Endothelial cell of umbilical vein (primary cell): ENCODE results near the gene PTRHD1. TPM values are rescaled to one million over a fixed set of nuclear protein-coding genes. Genes with fewer than 3 reads are reported as not detected.

ENCODE experiments used
- BruUV-seq: library from RNA; stranded (reverse); fragments of 400-500 nt; replicated peaks from 2 replicates; lab custom pipeline; 2021; lab: Mats Ljungman, UMichigan
- CTCF ChIA-PET: fragments of 300-600, 350-600 bp; sonication (Branson Sonifier 250); formaldehyde crosslinking; loops from one replicate; lab custom pipeline; 2021; ENCODE audit warnings: antibody characterized with exemption, inconsistent platforms; lab: Charles Lee
- POLR2A ChIA-PET: fragments of 300-600, 350-600 bp; sonication (Branson Sonifier 250); formaldehyde crosslinking; loops from one replicate; lab custom pipeline; 2021; ENCODE audit warnings: antibody characterized with exemption, inconsistent platforms; lab: Charles Lee
- DNase-seq: peaks from one replicate; pipeline ENCODE4 v3.0.0-alpha.2; 2011; ENCODE audit warnings: low read depth, low spot score
- FAIRE-seq: peaks from 2 replicates; lab custom pipeline; 2011; peaks lifted over from hg19 to GRCh38; lab: Jason Lieb, UNC
- H2AFZ ChIP-seq: 2 replicates; pipeline ENCODE4 v1.6.0; 2012; ENCODE audit warnings: low read depth, low read length, control low read depth, inconsistent platforms
- H3K27ac ChIP-seq: 2 replicates; pipeline ENCODE4 v1.5.1; 2011; ENCODE audit warnings: low read depth, mild to moderate bottlenecking, control low read depth, low read length, moderate library complexity; ENCODE audit not compliant: insufficient read depth
- H3K27me3 ChIP-seq, 2 experiments: 2 replicates each; pipeline versions ENCODE4 v1.6.0 to v1.6.1; 2011; ENCODE audit warnings: low read length in 2 of 2, mixed read lengths in 1 of 2; ENCODE audit not compliant: control insufficient read depth in 2 of 2, insufficient read depth in 2 of 2
- H3K36me3 ChIP-seq, 2 experiments: 2 replicates in 1 of 2; 3 replicates in 1 of 2; pipeline ENCODE4 v1.5.1; 2011; ENCODE audit warnings: low read length in 2 of 2, mild to moderate bottlenecking in 1 of 2, moderate library complexity in 1 of 2; ENCODE audit not compliant: control insufficient read depth in 2 of 2, insufficient read depth in 2 of 2; ENCODE audit errors: extremely low read depth in 1 of 2
- H3K4me1 ChIP-seq: 3 replicates; pipeline ENCODE4 v1.5.1; 2011; ENCODE audit warnings: mild to moderate bottlenecking, low read length; ENCODE audit not compliant: control insufficient read depth, insufficient read depth; ENCODE audit errors: extremely low read depth
- H3K4me2 ChIP-seq: 2 replicates; pipeline ENCODE4 v1.6.1; 2011; ENCODE audit warnings: low read length, control low read depth, mixed read lengths; ENCODE audit not compliant: insufficient read depth
- H3K4me3 ChIP-seq, 3 experiments: fragments of 200-600 bp in 1 of 3; sonication (generic), shearing (Covaris generic) in 1 of 3; replicated peaks in 1 of 3; 2 replicates each; pipeline ENCODE4 v1.5.1; 2011 to 2016; ENCODE audit warnings: control low read depth in 3 of 3, low read length in 3 of 3, mild to moderate bottlenecking in 2 of 3, inconsistent platforms in 1 of 3, low read depth in 1 of 3, moderate library complexity in 1 of 3; ENCODE audit not compliant: insufficient read depth in 1 of 3
- H3K79me2 ChIP-seq: 2 replicates; pipeline ENCODE4 v1.6.0; 2012; ENCODE audit warnings: low read length, inconsistent platforms; ENCODE audit not compliant: control insufficient read depth, insufficient read depth
- H3K9ac ChIP-seq: replicated peaks from 2 replicates; pipeline ENCODE3; 2011; ENCODE audit warnings: low read length, control low read depth; ENCODE audit not compliant: insufficient read depth; ENCODE audit errors: extremely low read depth
- H3K9me1 ChIP-seq: replicated peaks from 3 replicates; pipeline ENCODE4 v1.6.0; 2011; ENCODE audit warnings: mild to moderate bottlenecking, low read length; ENCODE audit not compliant: control insufficient read depth, insufficient read depth; ENCODE audit errors: extremely low read depth
- H3K9me3 ChIP-seq: replicated peaks from 2 replicates; pipeline ENCODE4 v1.5.1; 2012; ENCODE audit warnings: low read length, inconsistent platforms; ENCODE audit not compliant: control insufficient read depth, insufficient read depth
- H4K20me1 ChIP-seq: replicated peaks from 2 replicates; pipeline ENCODE3; 2011; ENCODE audit warnings: mild to moderate bottlenecking, low read length; ENCODE audit not compliant: control insufficient read depth, insufficient read depth; ENCODE audit errors: extremely low read depth
- EZH2 ChIP-seq: IDR thresholded peaks from 2 replicates; pipeline ENCODE4 v1.6.1; 2012; ENCODE audit warnings: borderline replicate concordance, low read depth, mild to moderate bottlenecking, moderate library complexity, low read length, inconsistent platforms; ENCODE audit not compliant: severe bottlenecking
- FOS ChIP-seq: IDR thresholded peaks from 2 replicates; pipeline ENCODE4 v1.6.1; 2011; ENCODE audit warnings: mild to moderate bottlenecking, low read length, moderate library complexity, borderline replicate concordance; ENCODE audit not compliant: insufficient read depth
- GATA2 ChIP-seq: IDR thresholded peaks from 2 replicates; pipeline ENCODE4 v1.7.0; 2011; ENCODE audit warnings: low read depth, mild to moderate bottlenecking, moderate library complexity, mixed read lengths, low read length; ENCODE audit not compliant: insufficient read length, insufficient read depth
- JUN ChIP-seq: IDR thresholded peaks from 2 replicates; pipeline ENCODE4 v1.6.1; 2011; ENCODE audit warnings: borderline replicate concordance, low read depth; ENCODE audit not compliant: insufficient read length, insufficient read depth
- MYC ChIP-seq: IDR thresholded peaks from one replicate; pipeline ENCODE4 v1.6.1; 2011; ENCODE audit warnings: mild to moderate bottlenecking, low read depth, low read length
- POLR2A ChIP-seq: IDR thresholded peaks from 2 replicates; pipeline ENCODE4 v1.6.1; 2012; ENCODE audit warnings: low read depth, mild to moderate bottlenecking, control low read depth, low read length
- POLR2AphosphoS5 ChIP-seq: IDR thresholded peaks from 2 replicates; pipeline ENCODE4 v1.6.1; 2012; ENCODE audit warnings: low read depth, mild to moderate bottlenecking, control low read depth, low read length, moderate library complexity; ENCODE audit not compliant: insufficient read depth
- dilution Hi-C: fragments of 300-500 bp; cut with MboI; formaldehyde crosslinking; loops from one replicate; pipeline ENCODE4 v1.15.0; 2019; ENCODE audit warnings: low sequenced_read_pairs; ENCODE audit not compliant: extremely low pct_ligation_motif_present
- intact Hi-C: fragments of 100-400 bp; cut with micrococcal nuclease; formaldehyde crosslinking; loops from one replicate; pipeline ENCODE4 v1.10.0; 2022
- polyA plus RNA-seq, 4 experiments: library from polyadenylated mRNA; depleted of rRNA in 3 of 4; stranded (reverse) in 3 of 4; unstranded in 1 of 4; fragments of >200 nt; gene quantifications; 2 replicates each; pipeline versions ENCODE4 v1.2.1 to v1.2.3, GENCODE V29; 2011 to 2012; ENCODE audit warnings: missing spikeins in 1 of 4
- total RNA-seq: library from RNA; stranded (reverse); gene quantifications from 2 replicates; pipeline ENCODE4 v1.2.3, GENCODE V29; 2021
- TF ChIP-seq, protein P1 (sequence below), 2 donors: IDR thresholded peaks; 1 replicate in 1 of 2; 2 replicates in 1 of 2; pipeline ENCODE4 v1.5.1; 2011; ENCODE audit warnings: low read length in 2 of 2, mild to moderate bottlenecking in 2 of 2, moderate library complexity in 2 of 2, control low read depth in 1 of 2, inconsistent platforms in 1 of 2, low read depth in 1 of 2; ENCODE audit not compliant: insufficient read depth in 1 of 2; ENCODE audit errors: extremely low read depth in 1 of 2
- TF ChIP-seq, protein P2 (sequence below): IDR thresholded peaks from 2 replicates; pipeline ENCODE4 v1.6.1; 2011; ENCODE audit not compliant: insufficient read depth, insufficient read length

Gene PTRHD1
- total and polyA plus RNA-seq, 2 donors (not counting 3 experiments of a cell fraction or from before 2014, with no cell fraction given): 41.1 to 68.8 TPM

DNA sequence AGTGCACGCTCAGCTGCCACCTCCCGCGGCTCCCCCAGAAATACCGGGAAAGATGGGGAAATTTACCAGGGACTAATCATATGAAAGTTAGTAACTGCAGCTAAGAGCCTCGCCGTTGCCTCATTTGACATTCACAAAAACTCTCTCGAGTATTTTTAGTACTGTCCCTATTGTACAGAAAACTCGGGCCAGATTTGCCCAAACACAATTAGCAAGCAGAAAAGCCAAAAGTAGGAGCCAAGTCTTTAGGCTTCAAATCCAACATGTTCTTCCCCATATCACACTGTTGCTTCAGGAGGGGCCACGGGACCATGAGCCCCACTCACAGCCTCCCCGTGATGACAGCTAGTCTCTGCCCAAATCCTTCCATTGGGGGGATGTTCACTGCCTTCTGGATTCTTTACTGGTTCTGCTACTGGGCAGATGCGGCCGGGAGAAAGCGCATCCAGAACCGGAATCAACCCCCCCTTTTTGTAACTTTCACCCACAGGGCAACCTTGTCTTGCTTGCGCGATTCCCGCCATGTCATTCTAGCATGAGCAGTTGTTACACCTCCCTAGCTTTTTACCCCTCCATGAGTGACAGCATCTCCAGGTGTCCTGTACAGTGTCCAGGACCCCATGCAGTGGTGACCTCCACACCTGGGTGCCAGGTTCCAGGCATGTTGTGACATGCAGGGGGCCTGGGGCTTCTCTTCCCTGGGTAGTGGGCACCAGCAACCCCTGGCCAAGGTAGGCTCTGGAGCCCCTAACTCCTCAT lies 35.2 kb upstream of the PTRHD1 start:
- Histone ChIP-seq H3K36me3 (peaks cover 0 to 3% of the 10 kb centered on the region in 2 experiments), H3K4me3 (no peak overlapping the region), H3K9me3 (no peaks in the 10 kb centered on the region), H3K4me1 (peaks cover 20% of the 10 kb centered on the region), H2AFZ (no peak overlapping the region), H3K27ac (no peak overlapping the region), H3K4me2 (no peak overlapping the region), H3K9ac (no peak overlapping the region), H3K27me3 (no peaks in the 10 kb centered on the region), H3K9me1 (no peaks in the 10 kb centered on the region), H3K79me2 (no peaks in the 10 kb centered on the region), H4K20me1 (no peaks in the 10 kb centered on the region)
- FAIRE-seq: no peak
- dilution Hi-C loops (no loop called here), intact Hi-C loops (loop anchor here (5.0 kb wide), 2 partner anchors 126 to 144 kb away; partner anchors contain the start of gene DNAJC27)
- no peak for DNase-seq
- POLR2A ChIA-PET: interaction anchor here (1.0 kb wide), 1 partner anchor 10 kb away, joined by 3 read pairs; no protein-coding TSS in a partner anchor
- CTCF ChIA-PET: interaction anchor here (0.6 to 6.2 kb wide), 39 partner anchors 7 to 744 kb away, joined by 3 to 198 read pairs (median 4); partner anchors contain the start of genes CENPO and PTRHD1
- BruUV-seq: TSS peak; percentile 4
- TF ChIP-seq GATA2: no peak
- TF ChIP-seq, protein P1, sequence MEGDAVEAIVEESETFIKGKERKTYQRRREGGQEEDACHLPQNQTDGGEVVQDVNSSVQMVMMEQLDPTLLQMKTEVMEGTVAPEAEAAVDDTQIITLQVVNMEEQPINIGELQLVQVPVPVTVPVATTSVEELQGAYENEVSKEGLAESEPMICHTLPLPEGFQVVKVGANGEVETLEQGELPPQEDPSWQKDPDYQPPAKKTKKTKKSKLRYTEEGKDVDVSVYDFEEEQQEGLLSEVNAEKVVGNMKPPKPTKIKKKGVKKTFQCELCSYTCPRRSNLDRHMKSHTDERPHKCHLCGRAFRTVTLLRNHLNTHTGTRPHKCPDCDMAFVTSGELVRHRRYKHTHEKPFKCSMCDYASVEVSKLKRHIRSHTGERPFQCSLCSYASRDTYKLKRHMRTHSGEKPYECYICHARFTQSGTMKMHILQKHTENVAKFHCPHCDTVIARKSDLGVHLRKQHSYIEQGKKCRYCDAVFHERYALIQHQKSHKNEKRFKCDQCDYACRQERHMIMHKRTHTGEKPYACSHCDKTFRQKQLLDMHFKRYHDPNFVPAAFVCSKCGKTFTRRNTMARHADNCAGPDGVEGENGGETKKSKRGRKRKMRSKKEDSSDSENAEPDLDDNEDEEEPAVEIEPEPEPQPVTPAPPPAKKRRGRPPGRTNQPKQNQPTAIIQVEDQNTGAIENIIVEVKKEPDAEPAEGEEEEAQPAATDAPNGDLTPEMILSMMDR (IDR thresholded peaks at IDR 0.05; ENCODE audit: extremely low read depth in 1 of 2, insufficient read depth in 1 of 2, low read depth in 1 of 2, low read length in 2 of 2): no peak
- no peak for TF ChIP-seq POLR2A
- no peak for TF ChIP-seq EZH2
- TF ChIP-seq FOS: no peak
- no peak for TF ChIP-seq MYC
- no peak for TF ChIP-seq POLR2AphosphoS5
- no peak for TF ChIP-seq JUN
- TF ChIP-seq, protein P2, sequence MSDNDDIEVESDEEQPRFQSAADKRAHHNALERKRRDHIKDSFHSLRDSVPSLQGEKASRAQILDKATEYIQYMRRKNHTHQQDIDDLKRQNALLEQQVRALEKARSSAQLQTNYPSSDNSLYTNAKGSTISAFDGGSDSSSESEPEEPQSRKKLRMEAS: no peak
